PC-9 (cell line): ENCODE results near the gene ME1.

ENCODE experiments used
- EZH2 ChIP-seq: fragments of 200-600 bp; sonication (generic); IDR thresholded peaks from 2 replicates; pipeline ENCODE4 v1.8.0; 2017; ENCODE audit warnings: antibody characterized with exemption, low read depth
- TF ChIP-seq, protein P1 (sequence below): fragments of 200-600 bp; sonication (generic); conservative IDR thresholded peaks from 2 replicates; pipeline ENCODE4 v1.6.1; 2017; ENCODE audit warnings: mixed run types, antibody characterized with exemption, mild to moderate bottlenecking, moderate library complexity

DNA sequence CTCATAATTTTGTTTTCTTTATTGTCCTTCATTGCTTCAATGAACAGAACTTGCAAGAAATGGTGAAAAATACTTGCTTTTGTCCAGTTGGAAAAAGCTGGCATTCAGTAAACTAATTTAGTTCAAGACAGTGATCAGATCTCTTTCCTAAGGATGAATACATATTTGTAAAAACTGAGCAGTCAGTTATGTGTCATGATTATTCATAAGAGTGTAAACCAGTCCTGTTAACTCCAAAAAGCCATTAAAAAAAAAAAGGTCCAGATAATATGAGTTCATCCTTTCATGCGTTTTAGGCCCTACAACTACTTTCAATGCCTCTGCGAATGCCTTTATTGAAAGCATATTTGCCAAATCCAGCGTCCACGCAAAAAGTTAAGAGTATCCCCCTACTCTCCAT, 238.4 kb downstream of the ME1 start:
- TF ChIP-seq, protein P1, sequence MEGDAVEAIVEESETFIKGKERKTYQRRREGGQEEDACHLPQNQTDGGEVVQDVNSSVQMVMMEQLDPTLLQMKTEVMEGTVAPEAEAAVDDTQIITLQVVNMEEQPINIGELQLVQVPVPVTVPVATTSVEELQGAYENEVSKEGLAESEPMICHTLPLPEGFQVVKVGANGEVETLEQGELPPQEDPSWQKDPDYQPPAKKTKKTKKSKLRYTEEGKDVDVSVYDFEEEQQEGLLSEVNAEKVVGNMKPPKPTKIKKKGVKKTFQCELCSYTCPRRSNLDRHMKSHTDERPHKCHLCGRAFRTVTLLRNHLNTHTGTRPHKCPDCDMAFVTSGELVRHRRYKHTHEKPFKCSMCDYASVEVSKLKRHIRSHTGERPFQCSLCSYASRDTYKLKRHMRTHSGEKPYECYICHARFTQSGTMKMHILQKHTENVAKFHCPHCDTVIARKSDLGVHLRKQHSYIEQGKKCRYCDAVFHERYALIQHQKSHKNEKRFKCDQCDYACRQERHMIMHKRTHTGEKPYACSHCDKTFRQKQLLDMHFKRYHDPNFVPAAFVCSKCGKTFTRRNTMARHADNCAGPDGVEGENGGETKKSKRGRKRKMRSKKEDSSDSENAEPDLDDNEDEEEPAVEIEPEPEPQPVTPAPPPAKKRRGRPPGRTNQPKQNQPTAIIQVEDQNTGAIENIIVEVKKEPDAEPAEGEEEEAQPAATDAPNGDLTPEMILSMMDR, result no peak
- no peak for TF ChIP-seq EZH2
